Neuronal stem cell (in vitro differentiated cells): ENCODE results near the gene SELENOS.

Experiments
- DNase-seq: peaks from one replicate; pipeline ENCODE4 v3.0.0-alpha.2; 2013; ENCODE audit warnings: low spot score
- H2AFZ ChIP-seq: one replicate; pipeline ENCODE4 v1.6.1; 2013; ENCODE audit warnings: mild to moderate bottlenecking, low read length, inconsistent platforms
- H2AK5ac ChIP-seq: 2 replicates; pipeline ENCODE4 v1.6.1; 2013; ENCODE audit warnings: low read depth, mild to moderate bottlenecking, inconsistent platforms, low read length, moderate library complexity, mixed read lengths
- H2BK120ac ChIP-seq: 2 replicates; pipeline ENCODE4 v1.6.1; 2013; ENCODE audit warnings: low read depth, mild to moderate bottlenecking, inconsistent platforms, low read length, moderate library complexity, mixed read lengths
- H2BK12ac ChIP-seq: one replicate; pipeline ENCODE4 v1.6.1; 2013; ENCODE audit warnings: low read length, inconsistent platforms
- H2BK15ac ChIP-seq: 2 replicates; pipeline ENCODE4 v1.6.1; 2013; ENCODE audit warnings: mild to moderate bottlenecking, low read length, inconsistent platforms, mixed read lengths
- H2BK5ac ChIP-seq: one replicate; pipeline ENCODE4 v1.6.1; 2013; ENCODE audit warnings: inconsistent platforms, mild to moderate bottlenecking, low read length, moderate library complexity
- H3K14ac ChIP-seq: one replicate; pipeline ENCODE4 v1.6.1; 2013; ENCODE audit warnings: low read length, inconsistent platforms
- H3K18ac ChIP-seq: 2 replicates; pipeline ENCODE4 v1.6.1; 2013; ENCODE audit warnings: low read length, inconsistent platforms
- H3K23ac ChIP-seq: 2 replicates; pipeline ENCODE4 v1.6.1; 2013; ENCODE audit warnings: low read depth, mild to moderate bottlenecking, mixed read lengths, low read length, inconsistent platforms; ENCODE audit not compliant: poor library complexity
- H3K27ac ChIP-seq: replicated peaks from 3 replicates; pipeline ENCODE4 v1.5.1; 2013; ENCODE audit warnings: low read length, inconsistent platforms
- H3K27me3 ChIP-seq, 3 experiments: 2 replicates each; pipeline ENCODE4 v1.6.1; 2013; ENCODE audit warnings: low read length in 3 of 3, mild to moderate bottlenecking in 2 of 3, inconsistent platforms in 1 of 3, low read depth in 1 of 3, mixed read lengths in 1 of 3, moderate library complexity in 1 of 3; ENCODE audit not compliant: control insufficient read depth in 3 of 3, insufficient read depth in 3 of 3
- H3K36me3 ChIP-seq, 2 donors: replicated peaks in 1 of 2; 2 replicates each; pipeline ENCODE4 v1.6.1; 2013; ENCODE audit warnings: low read length in 2 of 2; ENCODE audit not compliant: control insufficient read depth in 2 of 2, insufficient read depth in 2 of 2
- H3K4ac ChIP-seq: 2 replicates; pipeline ENCODE4 v1.6.1; 2013; ENCODE audit warnings: inconsistent platforms, mild to moderate bottlenecking, low read length, moderate library complexity
- H3K4me1 ChIP-seq, 2 donors: 1 replicate in 1 of 2; 2 replicates in 1 of 2; pipeline ENCODE4 v1.6.1; 2013; ENCODE audit warnings: low read length in 2 of 2, low read depth in 1 of 2; ENCODE audit not compliant: control insufficient read depth in 2 of 2, insufficient read depth in 1 of 2
- H3K4me2 ChIP-seq: one replicate; pipeline ENCODE4 v1.6.1; 2013; ENCODE audit warnings: mild to moderate bottlenecking, low read length, inconsistent platforms; ENCODE audit not compliant: insufficient read depth, poor library complexity, severe bottlenecking
- H3K4me3 ChIP-seq, 2 donors: 2 replicates each; pipeline ENCODE4 v1.5.1; 2013; ENCODE audit warnings: low read length in 2 of 2, mild to moderate bottlenecking in 2 of 2, inconsistent platforms in 1 of 2, moderate library complexity in 1 of 2
- H3K79me1 ChIP-seq: one replicate; pipeline ENCODE4 v1.6.1; 2013; ENCODE audit warnings: low read depth, mild to moderate bottlenecking, inconsistent platforms, low read length, moderate library complexity
- H3K9ac ChIP-seq: one replicate; pipeline ENCODE4 v1.6.1; 2013; ENCODE audit warnings: mild to moderate bottlenecking, low read depth, low read length, inconsistent platforms; ENCODE audit not compliant: poor library complexity
- H3K9me3 ChIP-seq, 2 donors: replicated peaks in 1 of 2; 2 replicates each; pipeline versions ENCODE3 to v1.6.1; 2013; ENCODE audit warnings: low read length in 2 of 2, mild to moderate bottlenecking in 2 of 2, inconsistent platforms in 1 of 2, low read depth in 1 of 2, mixed read lengths in 1 of 2, moderate library complexity in 1 of 2; ENCODE audit not compliant: control insufficient read depth in 2 of 2, insufficient read depth in 1 of 2
- H4K8ac ChIP-seq: one replicate; pipeline ENCODE4 v1.6.1; 2013; ENCODE audit warnings: low read depth, mild to moderate bottlenecking, inconsistent platforms, low read length, moderate library complexity
- H4K91ac ChIP-seq: one replicate; pipeline ENCODE4 v1.6.1; 2013; ENCODE audit warnings: low read length, low read depth, mild to moderate bottlenecking, inconsistent platforms; ENCODE audit not compliant: poor library complexity
- WGBS, 2 donors: extraction: QIAGEN DNeasy Blood & Tissue Kit; methylation state at CpG; one replicate each; pipeline ENCODE4 v1.1.7; 2013; ENCODE audit warnings: missing lambda C conversion rate in 2 of 2, mixed read lengths in 1 of 2; ENCODE audit not compliant: insufficient read length in 2 of 2, insufficient replicate concordance in 1 of 2; ENCODE audit errors: extremely low coverage in 2 of 2; 5-methylcytosine and 5-hydroxymethylcytosine counted together

The SELENOS gene

DNA sequence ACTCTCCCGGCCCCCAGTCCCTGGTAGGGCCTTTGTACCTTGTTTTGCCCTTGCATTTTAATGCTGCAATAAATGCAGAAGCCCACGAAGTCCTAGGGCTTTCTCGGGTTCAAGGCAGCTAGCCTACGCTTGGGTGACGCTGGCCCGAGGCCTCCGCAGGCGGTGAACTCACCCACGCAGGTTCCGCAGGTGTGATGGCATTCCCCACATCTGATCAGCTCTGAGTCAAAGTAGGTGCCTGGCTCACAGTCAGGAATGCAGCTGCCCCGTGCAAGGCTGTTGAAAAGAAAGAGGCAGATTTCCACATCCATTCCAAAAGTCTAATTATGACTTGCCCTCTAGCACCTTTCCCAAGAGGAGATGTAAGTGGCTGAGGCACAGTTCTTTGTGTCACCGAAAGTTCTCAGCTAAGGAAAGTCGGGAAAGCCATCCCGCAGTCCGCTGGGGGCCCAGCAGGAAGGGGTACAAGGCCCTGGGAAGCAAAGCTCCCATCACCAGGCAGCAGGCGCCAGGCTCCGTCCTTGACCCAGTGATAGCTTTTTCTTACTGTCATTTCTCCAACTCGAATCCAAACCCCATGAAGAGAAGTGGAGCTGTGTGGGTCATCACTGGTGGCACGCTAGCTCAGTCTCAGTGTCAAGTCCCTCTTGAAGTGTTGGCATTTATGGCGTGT lies 41.0 kb upstream of the SELENOS start:
- no peak overlapping the region for H2AFZ ChIP-seq
- no peak overlapping the region for H2BK5ac ChIP-seq
- no peak overlapping the region for H3K27ac ChIP-seq
- no peak overlapping the region for H3K9ac ChIP-seq
- no peak for DNase-seq
- no peak overlapping the region for H2BK12ac ChIP-seq
- H3K4me2 ChIP-seq = no peak overlapping the region
- H3K18ac ChIP-seq = no peak overlapping the region
- H2BK15ac ChIP-seq = no peak overlapping the region
- WGBS, 2 donors = no CpG with 5 or more reads among the region's 20 CpGs
- H2AK5ac ChIP-seq = peak overlapping the region; percentile 42
- H3K14ac ChIP-seq = no peak overlapping the region
- H3K27me3 ChIP-seq = no peaks in the 10 kb centered on the region
- H4K91ac ChIP-seq = no peak overlapping the region
- H3K4me3 ChIP-seq = no peak overlapping the region
- no peak overlapping the region for H2BK120ac ChIP-seq
- no peaks in the 10 kb centered on the region for H3K9me3 ChIP-seq
- no peak overlapping the region for H3K4ac ChIP-seq
- peak overlapping the region; percentile 48 for H3K23ac ChIP-seq
- H4K8ac ChIP-seq = no peak overlapping the region
- peaks cover 0 to 2% of the 10 kb centered on the region in 2 donors for H3K36me3 ChIP-seq
- peaks cover 0 to 2% of the 10 kb centered on the region in 2 donors for H3K4me1 ChIP-seq
- no peaks in the 10 kb centered on the region for H3K79me1 ChIP-seq

GRCh38 chr15:101317336-101317872 lies 40.1 kb upstream of the SELENOS start:
- no peak overlapping the region for H2BK15ac ChIP-seq
- no peak overlapping the region for H3K4ac ChIP-seq
- no peak overlapping the region for H3K14ac ChIP-seq
- no peak for DNase-seq
- H3K79me1 ChIP-seq = no peaks in the 10 kb centered on the region
- H3K23ac ChIP-seq = no peak overlapping the region
- H2BK12ac ChIP-seq = no peak overlapping the region
- H3K27ac ChIP-seq = no peak overlapping the region
- H3K18ac ChIP-seq = no peak overlapping the region
- H2AK5ac ChIP-seq = no peak overlapping the region
- H3K4me2 ChIP-seq = no peak overlapping the region
- H3K9ac ChIP-seq = no peak overlapping the region
- no peaks in the 10 kb centered on the region for H3K9me3 ChIP-seq
- H2BK120ac ChIP-seq = no peak overlapping the region
- H2BK5ac ChIP-seq = no peak overlapping the region
- H3K4me3 ChIP-seq = no peak overlapping the region
- H4K91ac ChIP-seq = no peak overlapping the region
- H3K27me3 ChIP-seq = no peaks in the 10 kb centered on the region
- no CpG with 5 or more reads among the region's 6 CpGs for WGBS, 2 donors
- peaks cover 0 to 2% of the 10 kb centered on the region in 2 donors for H3K4me1 ChIP-seq
- no peak overlapping the region for H2AFZ ChIP-seq
- no peak overlapping the region for H4K8ac ChIP-seq
- H3K36me3 ChIP-seq = peaks cover 0 to 2% of the 10 kb centered on the region in 2 donors

DNA sequence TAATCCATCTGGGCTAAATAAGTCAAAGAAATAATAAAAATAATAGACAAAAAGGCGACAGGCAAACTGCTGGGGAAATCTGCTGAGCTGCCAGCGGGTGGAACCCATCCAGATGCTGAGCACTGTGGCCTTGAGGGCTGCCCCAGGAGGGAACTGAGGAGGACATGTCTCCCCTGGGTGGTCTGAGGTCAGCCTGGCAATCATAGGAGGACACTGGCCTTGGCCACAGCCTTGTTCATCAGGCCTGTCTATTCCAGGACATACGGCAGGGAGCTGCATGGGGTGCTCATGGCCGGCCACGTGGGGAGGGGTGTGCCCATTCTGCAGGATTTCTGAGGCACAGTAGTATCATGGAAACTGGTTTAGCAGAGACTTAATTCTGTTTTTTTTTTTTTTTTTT lies 39.2 kb upstream of the SELENOS start:
- peaks cover 0 to 2% of the 10 kb centered on the region in 2 donors for H3K36me3 ChIP-seq
- no peaks in the 10 kb centered on the region for H3K9me3 ChIP-seq

GRCh38 chr15:101315736-101316135 lies 38.5 kb upstream of the SELENOS start:
- Histone ChIP-seq H3K4me1 (peaks cover 0 to 2% of the 10 kb centered on the region in 2 donors), H3K27me3 (no peaks in the 10 kb centered on the region), H3K9ac (no peak overlapping the region), H2BK12ac (no peak overlapping the region), H3K9me3 (no peaks in the 10 kb centered on the region), H2BK15ac (no peak overlapping the region), H3K23ac (no peak overlapping the region), H4K8ac (no peak overlapping the region), H3K27ac (no peak overlapping the region), H3K4ac (no peak overlapping the region), H2BK120ac (no peak overlapping the region), H3K4me2 (no peak overlapping the region), H3K18ac (peak overlapping the region; percentile 74), H2AK5ac (peak overlapping the region; percentile 49), H3K4me3 (peak overlapping the region in 1 of 2 donors; percentile 23), H3K79me1 (no peaks in the 10 kb centered on the region), H4K91ac (no peak overlapping the region), H3K36me3 (peaks cover 0 to 2% of the 10 kb centered on the region in 2 donors), H2BK5ac (no peak overlapping the region), H3K14ac (no peak overlapping the region), H2AFZ (no peak overlapping the region)
- no peak for DNase-seq
- no CpG with 5 or more reads among the region's 10 CpGs for WGBS, 2 donors

More for the DNA sequence above, 39.2 kb upstream of the SELENOS start:
- Histone ChIP-seq H3K4ac (no peak overlapping the region), H4K91ac (no peak overlapping the region), H3K23ac (no peak overlapping the region), H3K27ac (no peak overlapping the region), H3K4me1 (peaks cover 0 to 2% of the 10 kb centered on the region in 2 donors), H3K79me1 (no peaks in the 10 kb centered on the region), H3K4me3 (no peak overlapping the region), H2BK120ac (no peak overlapping the region), H3K14ac (no peak overlapping the region), H2AK5ac (no peak overlapping the region), H3K18ac (no peak overlapping the region), H3K4me2 (no peak overlapping the region), H4K8ac (peak overlapping the region; percentile 86), H2BK5ac (no peak overlapping the region), H2BK12ac (no peak overlapping the region), H3K27me3 (no peaks in the 10 kb centered on the region), H2AFZ (no peak overlapping the region), H2BK15ac (no peak overlapping the region), H3K9ac (no peak overlapping the region)
- no peak for DNase-seq
- no CpG with 5 or more reads among the region's 5 CpGs for WGBS, 2 donors
